SK-N-MC (cell line): Measurements from ENCODE around the gene PDIA2.

Experiments used
- EZH2 ChIP-seq: fragments of 200-600 bp; sonication (generic); IDR thresholded peaks from one replicate; pipeline ENCODE4 v1.6.1; 2017; ENCODE audit warnings: antibody characterized with exemption
- FOXP2 ChIP-seq: optimal IDR thresholded peaks from 2 replicates; pipeline ENCODE3; 2011; ENCODE audit warnings: mild to moderate bottlenecking, moderate library complexity; ENCODE audit not compliant: insufficient read depth; ENCODE audit errors: extremely low read length, control extremely low read depth
- POLR2AphosphoS5 ChIP-seq: IDR thresholded peaks from 2 replicates; pipeline ENCODE4 v1.6.1; 2012; ENCODE audit warnings: mild to moderate bottlenecking, low read depth, low read length, borderline replicate concordance

GRCh38 chr16:297832-298231 lies 14.9 kb downstream of the PDIA2 start:
- no peak for TF ChIP-seq EZH2
- TF ChIP-seq POLR2AphosphoS5 = no peak
- TF ChIP-seq FOXP2 = no peak
